Activated naive CD8-positive, alpha-beta T cell treated with anti-CD3 and anti-CD28 coated beads for 36 hours (primary cell): Measurements from ENCODE around the gene GON4L. TPM values are rescaled to one million over a fixed set of nuclear protein-coding genes. Genes with fewer than 3 reads are reported as not detected.
"Not testable (repeated sequence)": the region's sequence is repeated elsewhere in the genome, so short reads cannot be mapped to it uniquely, and the experiment has no call there.

ENCODE experiments used
- DNase-seq: peaks from one replicate; pipeline ENCODE4 v3.0.0; 2021
- H3K27ac Mint-ChIP-seq: one replicate; pipeline ENCODE4 v1.8.0; 2022; ENCODE audit warnings: mild to moderate bottlenecking, moderate library complexity, mixed read lengths
- H3K27me3 Mint-ChIP-seq: one replicate; pipeline ENCODE4 v1.8.0; 2022; ENCODE audit warnings: mild to moderate bottlenecking, mixed read lengths
- H3K36me3 Mint-ChIP-seq: one replicate; pipeline ENCODE4 v1.8.0; 2021; ENCODE audit warnings: mild to moderate bottlenecking, mixed read lengths
- H3K4me1 Mint-ChIP-seq: one replicate; pipeline ENCODE4 v1.8.0; 2021; ENCODE audit warnings: mixed read lengths
- H3K4me3 Mint-ChIP-seq: one replicate; pipeline ENCODE4 v1.8.0; 2022; ENCODE audit warnings: mild to moderate bottlenecking, moderate library complexity, mixed read lengths
- H3K9me3 Mint-ChIP-seq: one replicate; pipeline ENCODE4 v1.8.0; 2022; ENCODE audit warnings: mixed read lengths
- total RNA-seq, 2 experiments: library from RNA; stranded (reverse); gene quantifications; one replicate each; pipeline ENCODE4 v1.2.3, GENCODE V29; 2021

GON4L gene
- total RNA-seq, 2 experiments from 2014 or later, result 39.3 to 41.1 TPM

- H3K27ac Mint-ChIP-seq, result no peak overlapping the region
- H3K36me3 Mint-ChIP-seq, result peaks cover 17% of the 10 kb centered on the region
- no peaks in the 10 kb centered on the region for H3K4me1 Mint-ChIP-seq
- H3K27me3 Mint-ChIP-seq, result no peaks in the 10 kb centered on the region
- no peaks in the 10 kb centered on the region for H3K9me3 Mint-ChIP-seq
- no peak overlapping the region for H3K4me3 Mint-ChIP-seq
- DNase-seq, result no peak
These were observed 96.1 kb downstream of the GON4L start for GRCh38 chr1:155760751-155761475.

DNA sequence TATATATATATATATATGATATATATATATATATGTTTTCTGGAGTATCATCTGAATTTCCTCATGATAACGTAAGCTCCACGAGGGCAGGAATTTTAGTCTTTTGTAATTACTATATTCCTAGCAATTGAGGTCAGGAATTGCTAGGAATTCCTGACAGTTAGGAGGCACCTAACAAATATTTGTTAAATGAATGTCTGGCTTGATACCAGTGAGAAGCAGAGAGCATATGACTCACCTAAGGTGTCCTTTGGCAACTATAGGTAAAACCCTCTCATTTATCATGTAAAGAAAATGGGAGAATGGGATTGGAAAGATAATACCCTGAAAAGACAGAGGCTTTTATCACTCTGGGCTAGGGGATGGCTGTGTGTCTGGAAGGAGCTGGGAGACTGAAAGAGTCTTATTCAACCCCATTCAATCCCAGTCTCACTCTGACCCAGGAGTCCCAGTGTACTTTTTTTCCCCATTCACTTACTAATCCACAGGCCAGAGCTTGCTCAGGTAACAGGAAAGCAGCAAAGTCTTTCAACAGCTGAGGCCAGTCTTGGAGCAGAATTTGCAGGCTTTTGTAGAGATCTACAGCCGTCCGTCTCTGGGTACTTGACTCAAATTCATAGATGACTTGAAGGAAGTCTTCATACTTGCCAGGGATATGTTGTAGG, 96.9 kb downstream of the GON4L start:
- no peak overlapping the region for H3K27ac Mint-ChIP-seq

DNA sequence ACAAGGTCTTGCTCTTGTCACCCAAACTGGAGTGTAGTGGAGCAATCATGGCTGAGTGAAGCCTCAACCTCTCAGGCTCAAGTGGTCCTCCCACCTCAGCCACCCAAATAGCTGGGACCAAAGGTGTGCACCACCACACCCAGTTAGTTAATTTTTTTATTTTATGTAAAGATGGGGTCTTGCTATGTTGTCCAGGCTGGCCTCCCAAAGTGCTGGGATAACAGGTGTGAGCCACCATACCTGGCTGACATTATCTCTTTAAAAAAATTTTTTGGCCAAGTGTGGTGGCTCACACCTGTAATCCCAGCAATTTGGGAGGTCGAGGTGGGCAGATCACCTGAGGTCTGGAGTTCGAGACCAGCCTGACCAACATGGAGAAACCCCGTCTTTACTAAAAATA, 98.0 kb downstream of the GON4L start:
- H3K4me3 Mint-ChIP-seq, H3K9me3 Mint-ChIP-seq, H3K4me1 Mint-ChIP-seq, H3K27me3 Mint-ChIP-seq, H3K27ac Mint-ChIP-seq, DNase-seq: not testable (repeated sequence)
- H3K36me3 Mint-ChIP-seq, result peaks cover 14% of the 10 kb centered on the region

More for the DNA sequence above, 96.9 kb downstream of the GON4L start:
- Mint-ChIP-seq H3K4me1 (no peaks in the 10 kb centered on the region), H3K9me3 (no peaks in the 10 kb centered on the region), H3K4me3 (no peak overlapping the region), H3K27me3 (no peaks in the 10 kb centered on the region), H3K36me3 (peaks cover 16% of the 10 kb centered on the region)
- DNase-seq, result no peak

GRCh38 chr1:155748141-155748540, 108.9 kb downstream of the GON4L start:
- H3K9me3 Mint-ChIP-seq, H3K27me3 Mint-ChIP-seq, H3K4me3 Mint-ChIP-seq, DNase-seq, H3K36me3 Mint-ChIP-seq: not testable (repeated sequence)
- peaks cover 11% of the 10 kb centered on the region for H3K4me1 Mint-ChIP-seq
- H3K27ac Mint-ChIP-seq, result peak overlapping the region; percentile 2

DNA sequence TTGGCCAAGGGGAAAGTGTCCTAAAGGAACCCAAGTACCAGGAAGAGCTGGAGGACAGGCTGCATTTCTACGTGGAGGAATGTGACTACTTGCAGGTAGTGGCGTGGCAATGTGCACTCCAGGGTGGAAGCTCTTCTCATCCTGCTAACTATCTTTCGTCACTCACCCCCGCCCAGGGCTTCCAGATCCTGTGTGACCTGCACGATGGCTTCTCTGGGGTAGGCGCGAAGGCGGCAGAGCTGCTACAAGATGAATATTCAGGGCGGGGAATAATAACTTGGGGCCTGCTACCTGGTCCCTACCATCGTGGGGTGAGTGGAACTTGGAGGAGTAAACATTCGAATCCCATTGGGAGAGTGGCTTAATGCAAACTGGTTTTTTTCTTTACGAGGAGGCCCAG, 109.4 kb downstream of the GON4L start:
- H3K4me1 Mint-ChIP-seq, H3K27me3 Mint-ChIP-seq, H3K36me3 Mint-ChIP-seq, DNase-seq, H3K9me3 Mint-ChIP-seq, H3K4me3 Mint-ChIP-seq: not testable (repeated sequence)
- H3K27ac Mint-ChIP-seq, result peak overlapping the region; percentile 43

DNA sequence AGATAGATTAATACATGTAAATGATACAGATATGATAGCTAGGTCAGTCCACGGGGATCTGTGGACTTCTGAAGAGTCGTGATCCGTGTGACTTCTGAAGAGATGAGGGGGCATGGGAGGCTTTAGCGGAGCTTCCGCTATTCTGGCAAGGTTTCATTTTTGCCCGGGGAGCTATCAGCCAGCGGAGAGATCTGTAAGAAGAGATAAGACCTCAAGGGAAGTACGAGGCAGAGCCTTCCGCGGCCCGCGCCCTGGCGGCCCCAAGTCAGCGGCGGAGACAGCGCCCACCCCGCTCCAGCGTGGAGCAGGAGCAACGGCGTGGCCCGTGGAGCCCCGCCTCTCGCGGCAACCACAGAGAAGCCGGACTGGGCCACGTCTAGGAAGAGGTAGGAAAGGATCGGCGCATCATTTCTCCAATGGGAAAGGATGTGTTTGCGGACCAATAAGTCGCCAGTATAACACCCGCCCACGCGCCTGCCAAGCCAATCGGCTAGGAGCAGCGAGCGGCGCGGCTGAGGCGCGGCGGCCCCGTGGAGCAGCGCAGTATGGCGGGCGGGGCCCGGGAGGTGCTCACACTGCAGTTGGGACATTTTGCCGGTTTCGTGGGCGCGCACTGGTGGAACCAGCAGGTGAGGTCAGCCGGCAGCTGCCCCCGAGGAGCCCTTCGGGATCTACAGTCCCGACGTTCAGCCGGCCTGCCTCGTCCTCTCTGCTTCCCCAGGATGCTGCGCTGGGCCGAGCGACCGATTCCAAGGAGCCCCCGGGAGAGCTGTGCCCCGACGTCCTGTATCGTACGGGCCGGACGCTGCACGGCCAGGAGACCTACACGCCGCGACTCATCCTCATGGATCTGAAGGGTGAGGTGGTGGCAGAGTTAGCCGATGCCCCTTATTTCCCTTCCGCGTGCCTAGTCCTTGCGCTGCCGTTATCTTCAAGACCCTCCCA, 111.5 kb downstream of the GON4L start:
- DNase-seq, result peak; percentile 96
- not testable (repeated sequence) for H3K4me1 Mint-ChIP-seq
- H3K27ac Mint-ChIP-seq, result peak overlapping the region; percentile 88

DNA sequence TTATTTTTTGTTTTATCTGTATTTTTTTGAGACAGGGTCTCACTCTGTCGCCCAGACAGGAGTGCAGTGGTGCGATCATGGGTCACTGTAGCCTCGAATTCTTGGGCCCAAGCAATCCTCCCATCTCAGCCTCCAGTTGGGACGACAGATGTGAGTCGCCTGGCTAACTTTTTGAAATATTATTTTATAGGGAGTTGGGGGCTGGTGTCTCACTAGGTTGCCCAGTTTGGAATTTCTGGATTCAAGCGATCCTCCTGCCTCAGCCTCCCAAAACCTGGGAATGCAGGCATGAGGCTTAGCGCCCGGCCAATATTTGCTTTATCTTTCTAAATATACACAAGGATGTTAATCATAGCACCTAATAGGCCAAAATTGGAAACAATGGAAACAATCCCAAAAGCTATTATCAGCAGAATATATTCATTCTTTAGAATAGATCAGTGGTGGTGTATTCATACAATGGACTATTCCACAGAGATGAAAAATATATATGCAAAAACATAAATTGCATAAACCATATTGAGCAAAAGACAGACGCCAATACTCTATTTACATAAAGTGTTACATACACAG, 112.2 kb downstream of the GON4L start:
- peaks cover 6% of the 10 kb centered on the region for H3K4me1 Mint-ChIP-seq
- no peaks in the 10 kb centered on the region for H3K9me3 Mint-ChIP-seq
- H3K4me3 Mint-ChIP-seq, result peak overlapping the region; percentile 95
- H3K36me3 Mint-ChIP-seq, result peaks cover 2% of the 10 kb centered on the region
- DNase-seq, result no peak
- no peaks in the 10 kb centered on the region for H3K27me3 Mint-ChIP-seq
- peak overlapping the region; percentile 88 for H3K27ac Mint-ChIP-seq

More for the DNA sequence above, 111.5 kb downstream of the GON4L start:
- not testable (repeated sequence) for H3K9me3 Mint-ChIP-seq, H3K27me3 Mint-ChIP-seq, H3K36me3 Mint-ChIP-seq
- H3K4me3 Mint-ChIP-seq, result peak overlapping the region; percentile 95

GRCh38 chr1:155741908-155742307, 115.1 kb downstream of the GON4L start:
- peaks cover 6% of the 10 kb centered on the region for H3K36me3 Mint-ChIP-seq
- no peaks in the 10 kb centered on the region for H3K27me3 Mint-ChIP-seq
- no peak for DNase-seq
- no peak overlapping the region for H3K4me3 Mint-ChIP-seq
- no peaks in the 10 kb centered on the region for H3K9me3 Mint-ChIP-seq
- H3K27ac Mint-ChIP-seq, result no peak overlapping the region
- H3K4me1 Mint-ChIP-seq, result peaks cover 3% of the 10 kb centered on the region

- Mint-ChIP-seq H3K27ac (peak overlapping the region; percentile 54), H3K27me3 (no peaks in the 10 kb centered on the region), H3K4me1 (peaks cover 3% of the 10 kb centered on the region), H3K36me3 (peaks cover 9% of the 10 kb centered on the region), H3K4me3 (no peak overlapping the region), H3K9me3 (no peaks in the 10 kb centered on the region)
- no peak for DNase-seq
These were observed 116.0 kb downstream of the GON4L start for GRCh38 chr1:155740995-155741394.

GRCh38 chr1:155729031-155729898, 127.7 kb downstream of the GON4L start:
- Mint-ChIP-seq H3K27ac (no peak overlapping the region), H3K9me3 (no peaks in the 10 kb centered on the region), H3K36me3 (peaks cover 10% of the 10 kb centered on the region), H3K27me3 (no peaks in the 10 kb centered on the region), H3K4me1 (no peaks in the 10 kb centered on the region), H3K4me3 (no peak overlapping the region)
- no peak for DNase-seq

GRCh38 chr1:155725142-155725541, 131.9 kb downstream of the GON4L start:
- H3K27me3 Mint-ChIP-seq, result no peaks in the 10 kb centered on the region
- H3K4me3 Mint-ChIP-seq, result no peak overlapping the region
- H3K4me1 Mint-ChIP-seq, result no peaks in the 10 kb centered on the region
- peaks cover 12% of the 10 kb centered on the region for H3K36me3 Mint-ChIP-seq
- no peak overlapping the region for H3K27ac Mint-ChIP-seq
- DNase-seq, result no peak
- H3K9me3 Mint-ChIP-seq, result no peaks in the 10 kb centered on the region

DNA sequence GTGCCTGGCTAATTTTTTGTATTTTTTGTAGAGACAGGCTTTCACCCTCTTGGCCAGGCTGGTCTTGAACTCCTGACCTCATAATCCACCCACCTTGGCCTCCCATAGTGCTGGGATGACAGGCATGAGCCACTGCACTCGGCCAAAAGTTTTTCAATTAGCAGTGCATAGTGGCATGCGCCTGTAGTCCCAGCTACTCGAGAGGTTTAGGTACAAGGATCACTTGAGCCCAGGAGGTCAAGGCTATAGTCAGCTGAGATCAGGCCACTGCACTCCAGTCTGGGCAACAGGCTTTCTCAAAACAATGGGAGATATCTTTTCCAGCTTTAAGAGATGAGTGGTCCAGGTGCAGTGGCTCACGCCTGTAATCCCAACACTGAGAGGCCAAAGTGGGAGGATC, 137.3 kb downstream of the GON4L start:
- H3K4me3 Mint-ChIP-seq, result no peak overlapping the region
- H3K9me3 Mint-ChIP-seq, result no peaks in the 10 kb centered on the region
- peaks cover 12% of the 10 kb centered on the region for H3K36me3 Mint-ChIP-seq
- DNase-seq, result no peak
- peaks cover 7% of the 10 kb centered on the region for H3K4me1 Mint-ChIP-seq
- no peak overlapping the region for H3K27ac Mint-ChIP-seq
- H3K27me3 Mint-ChIP-seq, result no peaks in the 10 kb centered on the region

- H3K9me3 Mint-ChIP-seq, H3K27me3 Mint-ChIP-seq, H3K4me3 Mint-ChIP-seq, H3K4me1 Mint-ChIP-seq, DNase-seq, H3K27ac Mint-ChIP-seq: not testable (repeated sequence)
- peaks cover 14% of the 10 kb centered on the region for H3K36me3 Mint-ChIP-seq
These were observed 138.4 kb downstream of the GON4L start for GRCh38 chr1:155718524-155719115.

DNA sequence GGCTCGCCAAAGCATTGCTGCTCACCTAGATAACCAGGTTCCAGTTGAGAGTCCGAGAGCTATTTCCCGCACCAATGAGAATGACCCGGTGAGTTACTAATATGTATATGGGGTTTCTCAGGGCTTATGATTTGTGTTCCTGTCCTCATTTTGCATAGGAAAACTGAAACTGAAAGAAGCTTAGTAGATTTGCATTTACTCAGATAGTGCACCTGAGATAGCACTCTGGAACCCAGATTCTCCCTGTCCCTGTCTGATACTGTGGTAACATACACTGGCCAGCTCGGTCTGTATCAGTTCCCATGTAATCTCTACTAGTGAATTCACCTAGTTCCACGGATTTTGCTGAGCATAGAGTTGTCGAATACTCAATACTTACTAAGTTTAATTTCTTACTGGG, 140.0 kb downstream of the GON4L start:
- Mint-ChIP-seq H3K4me1 (peaks cover 7% of the 10 kb centered on the region), H3K27ac (no peak overlapping the region), H3K27me3 (no peaks in the 10 kb centered on the region), H3K36me3 (peaks cover 14% of the 10 kb centered on the region), H3K9me3 (no peaks in the 10 kb centered on the region), H3K4me3 (no peak overlapping the region)
- no peak for DNase-seq
